ENCODE results near the gene SORCS3.
"Not testable (repeated sequence)": the region's sequence is repeated elsewhere in the genome, so short reads cannot be mapped to it uniquely, and the experiment has no call there.

Gene SORCS3

GRCh38 chr10:104703262-104703661 is 62.2 kb downstream of the SORCS3 start:
- no CpG with 5 or more reads among the region's 4 CpGs for WGBS (ENCODE audit: extremely low coverage, insufficient coverage, low lambda C conversion rate)

GRCh38 chr10:104706886-104707285 is 65.8 kb downstream of the SORCS3 start:
- no peak for DNase-seq
- no peak overlapping the region for H3K18ac ChIP-seq (ENCODE audit: low read length)
- no peak overlapping the region for H4K5ac ChIP-seq (ENCODE audit: low read length)
- H3K27me3 ChIP-seq (ENCODE audit: insufficient read depth, low read length, poor library complexity): no peaks in the 10 kb centered on the region
- H3K27ac ChIP-seq (ENCODE audit: low read depth, low read length): no peak overlapping the region
- H3K36me3 ChIP-seq (ENCODE audit: control insufficient read depth, insufficient read depth, low read length): no peaks in the 10 kb centered on the region
- no peak overlapping the region for H3K9ac ChIP-seq (ENCODE audit: low read length)
- peaks cover 12% of the 10 kb centered on the region for H3K4me1 ChIP-seq (ENCODE audit: control insufficient read depth, low read depth, low read length)
- no peaks in the 10 kb centered on the region for H3K79me2 ChIP-seq (ENCODE audit: control insufficient read depth, insufficient read depth, low read length)
- no peak overlapping the region for H2BK5ac ChIP-seq (ENCODE audit: low read length)
- H3K79me1 ChIP-seq (ENCODE audit: low read length): no peaks in the 10 kb centered on the region
- H2BK15ac ChIP-seq (replicated peaks; ENCODE audit: low read depth): no peak overlapping the region
- no peak overlapping the region for H3K23ac ChIP-seq (ENCODE audit: low read length)
- no peak overlapping the region for H3K4me3 ChIP-seq (ENCODE audit: low read length)
- no peak overlapping the region for H3K4ac ChIP-seq (ENCODE audit: low read depth, low read length)
- H2BK120ac ChIP-seq (ENCODE audit: low read depth, low read length): no peak overlapping the region
- no peak overlapping the region for H4K8ac ChIP-seq (ENCODE audit: low read depth, low read length)
- no peak overlapping the region for H3K56ac ChIP-seq (ENCODE audit: low read length)
- no peak overlapping the region for H2AK5ac ChIP-seq (ENCODE audit: low read length)
- WGBS (ENCODE audit: extremely low coverage, insufficient coverage, low lambda C conversion rate): no CpG with 5 or more reads among the region's 4 CpGs
- H3K4me2 ChIP-seq (ENCODE audit: low read length): no peak overlapping the region

More at GRCh38 chr10:104703262-104703661, 62.2 kb downstream of the SORCS3 start:
- not testable (repeated sequence) for DNase-seq; H3K56ac ChIP-seq (ENCODE audit: low read length); H2BK15ac ChIP-seq (replicated peaks; ENCODE audit: low read depth); H3K23ac ChIP-seq (ENCODE audit: low read length); H3K36me3 ChIP-seq (ENCODE audit: control insufficient read depth, insufficient read depth, low read length); H3K4me1 ChIP-seq (ENCODE audit: control insufficient read depth, low read depth, low read length); H3K18ac ChIP-seq (ENCODE audit: low read length); H4K5ac ChIP-seq (ENCODE audit: low read length); H4K8ac ChIP-seq (ENCODE audit: low read depth, low read length); H3K27ac ChIP-seq (ENCODE audit: low read depth, low read length); H3K27me3 ChIP-seq (ENCODE audit: insufficient read depth, low read length, poor library complexity); H3K4me2 ChIP-seq (ENCODE audit: low read length); H2BK5ac ChIP-seq (ENCODE audit: low read length); H3K9ac ChIP-seq (ENCODE audit: low read length); H3K4me3 ChIP-seq (ENCODE audit: low read length); H3K79me2 ChIP-seq (ENCODE audit: control insufficient read depth, insufficient read depth, low read length); H3K79me1 ChIP-seq (ENCODE audit: low read length); H2BK120ac ChIP-seq (ENCODE audit: low read depth, low read length); H3K4ac ChIP-seq (ENCODE audit: low read depth, low read length); H2AK5ac ChIP-seq (ENCODE audit: low read length)

- no peak overlapping the region for H2AK5ac ChIP-seq (ENCODE audit: low read length)
- H3K79me1 ChIP-seq (ENCODE audit: low read length): no peaks in the 10 kb centered on the region
- H4K5ac ChIP-seq (ENCODE audit: low read length): no peak overlapping the region
- no peak overlapping the region for H3K27ac ChIP-seq (ENCODE audit: low read depth, low read length)
- no peaks in the 10 kb centered on the region for H3K36me3 ChIP-seq (ENCODE audit: control insufficient read depth, insufficient read depth, low read length)
- no peak overlapping the region for H2BK5ac ChIP-seq (ENCODE audit: low read length)
- H3K18ac ChIP-seq (ENCODE audit: low read length): no peak overlapping the region
- WGBS (ENCODE audit: extremely low coverage, insufficient coverage, low lambda C conversion rate): no CpG with 5 or more reads among the region's 4 CpGs
- no peak for DNase-seq
- no peak overlapping the region for H3K9ac ChIP-seq (ENCODE audit: low read length)
- no peak overlapping the region for H2BK120ac ChIP-seq (ENCODE audit: low read depth, low read length)
- H3K4me1 ChIP-seq (ENCODE audit: control insufficient read depth, low read depth, low read length): peaks cover 12% of the 10 kb centered on the region
- H4K8ac ChIP-seq (ENCODE audit: low read depth, low read length): no peak overlapping the region
- H2BK15ac ChIP-seq (replicated peaks; ENCODE audit: low read depth): no peak overlapping the region
- H3K79me2 ChIP-seq (ENCODE audit: control insufficient read depth, insufficient read depth, low read length): no peaks in the 10 kb centered on the region
- no peak overlapping the region for H3K23ac ChIP-seq (ENCODE audit: low read length)
- H3K56ac ChIP-seq (ENCODE audit: low read length): no peak overlapping the region
- no peaks in the 10 kb centered on the region for H3K27me3 ChIP-seq (ENCODE audit: insufficient read depth, low read length, poor library complexity)
- H3K4me3 ChIP-seq (ENCODE audit: low read length): no peak overlapping the region
- no peak overlapping the region for H3K4ac ChIP-seq (ENCODE audit: low read depth, low read length)
- no peak overlapping the region for H3K4me2 ChIP-seq (ENCODE audit: low read length)
Observed at GRCh38 chr10:104707602-104708459, 66.7 kb downstream of the SORCS3 start.

- no peak overlapping the region for H2BK15ac ChIP-seq (replicated peaks; ENCODE audit: low read depth)
- H3K4ac ChIP-seq (ENCODE audit: low read depth, low read length): no peak overlapping the region
- H3K27ac ChIP-seq (ENCODE audit: low read depth, low read length): no peak overlapping the region
- H3K4me3 ChIP-seq (ENCODE audit: low read length): no peak overlapping the region
- H3K56ac ChIP-seq (ENCODE audit: low read length): no peak overlapping the region
- H3K79me2 ChIP-seq (ENCODE audit: control insufficient read depth, insufficient read depth, low read length): no peaks in the 10 kb centered on the region
- no peak overlapping the region for H4K5ac ChIP-seq (ENCODE audit: low read length)
- H3K9ac ChIP-seq (ENCODE audit: low read length): no peak overlapping the region
- DNase-seq: peak; percentile 82
- no peak overlapping the region for H3K4me2 ChIP-seq (ENCODE audit: low read length)
- no peaks in the 10 kb centered on the region for H3K27me3 ChIP-seq (ENCODE audit: insufficient read depth, low read length, poor library complexity)
- peaks cover 12% of the 10 kb centered on the region for H3K4me1 ChIP-seq (ENCODE audit: control insufficient read depth, low read depth, low read length)
- no CpG with 5 or more reads among the region's 3 CpGs for WGBS (ENCODE audit: extremely low coverage, insufficient coverage, low lambda C conversion rate)
- H4K8ac ChIP-seq (ENCODE audit: low read depth, low read length): no peak overlapping the region
- no peak overlapping the region for H2BK120ac ChIP-seq (ENCODE audit: low read depth, low read length)
- no peaks in the 10 kb centered on the region for H3K36me3 ChIP-seq (ENCODE audit: control insufficient read depth, insufficient read depth, low read length)
- no peak overlapping the region for H2AK5ac ChIP-seq (ENCODE audit: low read length)
- no peak overlapping the region for H2BK5ac ChIP-seq (ENCODE audit: low read length)
- no peaks in the 10 kb centered on the region for H3K79me1 ChIP-seq (ENCODE audit: low read length)
- no peak overlapping the region for H3K23ac ChIP-seq (ENCODE audit: low read length)
- no peak overlapping the region for H3K18ac ChIP-seq (ENCODE audit: low read length)
Observed at GRCh38 chr10:104711302-104711721, 70.2 kb downstream of the SORCS3 start.

- not testable (repeated sequence) for H2BK15ac ChIP-seq (replicated peaks; ENCODE audit: low read depth); H3K4me2 ChIP-seq (ENCODE audit: low read length); H3K23ac ChIP-seq (ENCODE audit: low read length); H3K27me3 ChIP-seq (ENCODE audit: insufficient read depth, low read length, poor library complexity); H4K8ac ChIP-seq (ENCODE audit: low read depth, low read length); H3K4ac ChIP-seq (ENCODE audit: low read depth, low read length); H4K5ac ChIP-seq (ENCODE audit: low read length); H3K18ac ChIP-seq (ENCODE audit: low read length); H3K79me2 ChIP-seq (ENCODE audit: control insufficient read depth, insufficient read depth, low read length); H3K4me3 ChIP-seq (ENCODE audit: low read length); H2AK5ac ChIP-seq (ENCODE audit: low read length); H3K4me1 ChIP-seq (ENCODE audit: control insufficient read depth, low read depth, low read length); H3K56ac ChIP-seq (ENCODE audit: low read length); DNase-seq; H3K27ac ChIP-seq (ENCODE audit: low read depth, low read length); H3K9ac ChIP-seq (ENCODE audit: low read length); H2BK120ac ChIP-seq (ENCODE audit: low read depth, low read length); H2BK5ac ChIP-seq (ENCODE audit: low read length); H3K36me3 ChIP-seq (ENCODE audit: control insufficient read depth, insufficient read depth, low read length); H3K79me1 ChIP-seq (ENCODE audit: low read length)
- WGBS (ENCODE audit: extremely low coverage, insufficient coverage, low lambda C conversion rate): no CpG with 5 or more reads among the region's 2 CpGs
Observed at GRCh38 chr10:104730593-104730992, 89.5 kb downstream of the SORCS3 start.

GRCh38 chr10:104731192-104731591 is 90.1 kb downstream of the SORCS3 start:
- H3K23ac ChIP-seq (ENCODE audit: low read length): no peak overlapping the region
- no peaks in the 10 kb centered on the region for H3K27me3 ChIP-seq (ENCODE audit: insufficient read depth, low read length, poor library complexity)
- H4K5ac ChIP-seq (ENCODE audit: low read length): no peak overlapping the region
- WGBS (ENCODE audit: extremely low coverage, insufficient coverage, low lambda C conversion rate): no CpG with 5 or more reads among the region's 3 CpGs
- H3K4me2 ChIP-seq (ENCODE audit: low read length): no peak overlapping the region
- no peaks in the 10 kb centered on the region for H3K79me1 ChIP-seq (ENCODE audit: low read length)
- no peaks in the 10 kb centered on the region for H3K79me2 ChIP-seq (ENCODE audit: control insufficient read depth, insufficient read depth, low read length)
- H3K4me3 ChIP-seq (ENCODE audit: low read length): no peak overlapping the region
- no peaks in the 10 kb centered on the region for H3K36me3 ChIP-seq (ENCODE audit: control insufficient read depth, insufficient read depth, low read length)
- H3K9ac ChIP-seq (ENCODE audit: low read length): no peak overlapping the region
- no peak for DNase-seq
- H3K18ac ChIP-seq (ENCODE audit: low read length): no peak overlapping the region
- H2AK5ac ChIP-seq (ENCODE audit: low read length): no peak overlapping the region
- no peak overlapping the region for H2BK120ac ChIP-seq (ENCODE audit: low read depth, low read length)
- H3K4ac ChIP-seq (ENCODE audit: low read depth, low read length): no peak overlapping the region
- H2BK15ac ChIP-seq (replicated peaks; ENCODE audit: low read depth): no peak overlapping the region
- H3K56ac ChIP-seq (ENCODE audit: low read length): no peak overlapping the region
- no peak overlapping the region for H3K27ac ChIP-seq (ENCODE audit: low read depth, low read length)
- H4K8ac ChIP-seq (ENCODE audit: low read depth, low read length): no peak overlapping the region
- H2BK5ac ChIP-seq (ENCODE audit: low read length): no peak overlapping the region
- no peaks in the 10 kb centered on the region for H3K4me1 ChIP-seq (ENCODE audit: control insufficient read depth, low read depth, low read length)

Measured in mesendoderm (in vitro differentiated cells).